ENCODE results near the gene SLC25A47. TPM values are rescaled to one million over a fixed set of nuclear protein-coding genes. Genes with fewer than 3 reads are reported as not detected.
A peak's percentile ranks its signal among the peaks of the same experiment; 100 is the strongest.

The SLC25A47 gene
- total and polyA plus RNA-seq, 9 of the 15 experiments (the other 6 are each of a cell fraction or from before 2014, with no cell fraction given): 0.09 to 0.23 (median 0.22) TPM; not detected in 6

DNA sequence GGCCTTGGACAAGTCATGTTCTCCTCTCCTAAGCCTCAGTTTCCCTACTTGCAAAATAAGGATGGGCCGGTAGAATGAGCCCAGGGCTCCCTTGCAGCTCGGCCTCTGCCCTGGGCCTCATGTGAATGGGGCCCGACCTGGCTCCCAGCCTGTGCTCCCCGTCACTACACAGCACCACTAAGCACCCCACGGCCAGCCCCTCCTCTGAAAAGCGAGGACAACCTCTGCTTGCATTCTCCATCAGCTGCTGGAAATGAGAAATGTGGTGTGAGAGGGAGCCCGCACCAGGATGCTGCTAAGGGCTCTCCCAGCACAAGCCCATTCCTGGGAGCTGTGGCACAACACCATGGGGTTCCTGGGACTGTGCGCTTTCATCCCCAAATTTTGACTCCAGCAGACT lies 10.2 kb downstream of the SLC25A47 start:
- Histone ChIP-seq H3K4me2 (ENCODE audit: insufficient read depth, low read length) (no peak overlapping the region), H3K36me3 (ENCODE audit: control insufficient read depth, insufficient read depth, low read length) (peaks cover 41% of the 10 kb centered on the region; the same call in 2 of the 3 replicates), H3K4me3 (no peak overlapping the region), H3K9me3 (replicated peaks; ENCODE audit: control insufficient read depth, insufficient read depth, low read depth, low read length) (no peaks in the 10 kb centered on the region), H3K4me1 (replicated peaks in 1 of 2; ENCODE audit: control insufficient read depth in 2 of 2, insufficient read depth in 2 of 2, low read length in 2 of 2) (peaks cover 0 to 27% of the 10 kb centered on the region in 2 experiments; a peak in 2 of 5 replicates), H3K9me1 (ENCODE audit: control insufficient read depth, insufficient read depth, low read length) (no peaks in the 10 kb centered on the region), H4K20me1 (replicated peaks; ENCODE audit: control insufficient read depth, insufficient read depth, low read length) (peaks cover 9% of the 10 kb centered on the region; the same call in 1 of the 2 replicates), H2AFZ (ENCODE audit: low read depth, low read length) (no peak overlapping the region), H3K27ac (ENCODE audit: extremely low read depth, low read depth, low read length) (no peak overlapping the region), H3K27me3 (ENCODE audit: control insufficient read depth in 2 of 2, insufficient read depth in 2 of 2, low read length in 2 of 2) (no peaks in the 10 kb centered on the region), H3K79me2 (ENCODE audit: control insufficient read depth, insufficient read depth, low read length) (no peaks in the 10 kb centered on the region), H3K9ac (ENCODE audit: insufficient read depth in 1 of 2, low read depth in 2 of 2, low read length in 2 of 2) (no peak overlapping the region)
- BruUV-seq (replicated peaks): no TSS peak
- in situ Hi-C loops (cut with MboI): no loop called here
- intact Hi-C loops (cut with micrococcal nuclease): no loop called here
- FAIRE-seq: no peak
- WGBS (ENCODE audit: insufficient coverage, low coverage, missing lambda C conversion rate): 78% methylated on average over 5 of the region's 8 CpGs
- ATAC-seq: peak; percentile 30
- DNase-seq (ENCODE audit: extremely low read depth in 1 of 4, low spot score in 3 of 4): no peak
- POLR2A ChIA-PET: interaction anchor here (1.2 to 5.7 kb wide), 3 partner anchors 8 to 20 kb away, joined by 4 to 29 read pairs (median 13); partner anchors contain the start of gene SLC25A47
- CTCF ChIA-PET (ENCODE audit: low intra/inter-chr PET ratio): no interaction called here
- TF ChIP-seq GATA2 (CRISPR knock-in tag; IDR thresholded peaks at IDR 0.05) (no peak), POLR2B (IDR thresholded peaks at IDR 0.05; ENCODE audit: low read depth, partially characterized antibody) (peak; percentile 12), SRF (CRISPR knock-in tag; IDR thresholded peaks at IDR 0.05) (no peak), PCBP2 (IDR thresholded peaks at IDR 0.05; ENCODE audit: low read depth, low read length, poor library complexity, severe bottlenecking) (no peak), ZNF79 (CRISPR knock-in tag; IDR thresholded peaks at IDR 0.05; ENCODE audit: low read depth) (no peak), HMGN3 (IDR thresholded peaks at IDR 0.05; ENCODE audit: borderline replicate concordance, extremely low read depth, insufficient read length, low read depth, low read length) (peak; percentile 47), ZC3H8 (IDR thresholded peaks at IDR 0.05) (no peak), BRD4 (IDR thresholded peaks at IDR 0.05) (no peak), POLR2A (conservative IDR thresholded peaks at IDR 0.05) (0 out of 2 replicates have a peak, but pooled peaks have one; percentile 20), BDP1 (IDR thresholded peaks at IDR 0.05; ENCODE audit: insufficient read depth, insufficient read length) (no peak), GATAD2B (IDR thresholded peaks at IDR 0.05; ENCODE audit: borderline replicate concordance) (no peak), SMARCA4 (IDR thresholded peaks at IDR 0.05) (no peak), KAT2B (IDR thresholded peaks at IDR 0.05; ENCODE audit: low read depth, low read length) (no peak), NONO (IDR thresholded peaks at IDR 0.05; ENCODE audit: low read depth in 2 of 2, low read length in 1 of 2) (no peak), GTF2A2 (tag; IDR thresholded peaks at IDR 0.05) (no peak), MYC (IDR thresholded peaks at IDR 0.05; ENCODE audit: low read depth, low read length) (no peak), MYC (CRISPR knock-in tag; IDR thresholded peaks at IDR 0.05; ENCODE audit: borderline replicate concordance, low read depth) (no peak), CHD2 (IDR thresholded peaks at IDR 0.05; ENCODE audit: low read depth, low read length) (no peak), TAF7 (tag; IDR thresholded peaks at IDR 0.05) (no peak), POLR2G (IDR thresholded peaks at IDR 0.05; ENCODE audit: low read depth, low read length) (peak; percentile 21), SREBF2 (CRISPR knock-in tag; IDR thresholded peaks at IDR 0.05) (no peak), LARP7 (IDR thresholded peaks at IDR 0.05) (no peak), CBX2 (IDR thresholded peaks at IDR 0.05; ENCODE audit: insufficient read depth, low read length, poor library complexity, severe bottlenecking) (no peak), KLF6 (CRISPR knock-in tag; IDR thresholded peaks at IDR 0.05; ENCODE audit: borderline replicate concordance) (no peak), FOXP1 (CRISPR knock-in tag; IDR thresholded peaks at IDR 0.05) (no peak)
- TF ChIP-seq, protein P1, sequence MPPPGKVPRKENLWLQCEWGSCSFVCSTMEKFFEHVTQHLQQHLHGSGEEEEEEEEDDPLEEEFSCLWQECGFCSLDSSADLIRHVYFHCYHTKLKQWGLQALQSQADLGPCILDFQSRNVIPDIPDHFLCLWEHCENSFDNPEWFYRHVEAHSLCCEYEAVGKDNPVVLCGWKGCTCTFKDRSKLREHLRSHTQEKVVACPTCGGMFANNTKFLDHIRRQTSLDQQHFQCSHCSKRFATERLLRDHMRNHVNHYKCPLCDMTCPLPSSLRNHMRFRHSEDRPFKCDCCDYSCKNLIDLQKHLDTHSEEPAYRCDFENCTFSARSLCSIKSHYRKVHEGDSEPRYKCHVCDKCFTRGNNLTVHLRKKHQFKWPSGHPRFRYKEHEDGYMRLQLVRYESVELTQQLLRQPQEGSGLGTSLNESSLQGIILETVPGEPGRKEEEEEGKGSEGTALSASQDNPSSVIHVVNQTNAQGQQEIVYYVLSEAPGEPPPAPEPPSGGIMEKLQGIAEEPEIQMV (tag; conservative IDR thresholded peaks at IDR 0.05; ENCODE audit: low read depth): no peak

All from K562 (cell line).